ENCODE measurements around the gene MNX1.

Gene MNX1

DNA sequence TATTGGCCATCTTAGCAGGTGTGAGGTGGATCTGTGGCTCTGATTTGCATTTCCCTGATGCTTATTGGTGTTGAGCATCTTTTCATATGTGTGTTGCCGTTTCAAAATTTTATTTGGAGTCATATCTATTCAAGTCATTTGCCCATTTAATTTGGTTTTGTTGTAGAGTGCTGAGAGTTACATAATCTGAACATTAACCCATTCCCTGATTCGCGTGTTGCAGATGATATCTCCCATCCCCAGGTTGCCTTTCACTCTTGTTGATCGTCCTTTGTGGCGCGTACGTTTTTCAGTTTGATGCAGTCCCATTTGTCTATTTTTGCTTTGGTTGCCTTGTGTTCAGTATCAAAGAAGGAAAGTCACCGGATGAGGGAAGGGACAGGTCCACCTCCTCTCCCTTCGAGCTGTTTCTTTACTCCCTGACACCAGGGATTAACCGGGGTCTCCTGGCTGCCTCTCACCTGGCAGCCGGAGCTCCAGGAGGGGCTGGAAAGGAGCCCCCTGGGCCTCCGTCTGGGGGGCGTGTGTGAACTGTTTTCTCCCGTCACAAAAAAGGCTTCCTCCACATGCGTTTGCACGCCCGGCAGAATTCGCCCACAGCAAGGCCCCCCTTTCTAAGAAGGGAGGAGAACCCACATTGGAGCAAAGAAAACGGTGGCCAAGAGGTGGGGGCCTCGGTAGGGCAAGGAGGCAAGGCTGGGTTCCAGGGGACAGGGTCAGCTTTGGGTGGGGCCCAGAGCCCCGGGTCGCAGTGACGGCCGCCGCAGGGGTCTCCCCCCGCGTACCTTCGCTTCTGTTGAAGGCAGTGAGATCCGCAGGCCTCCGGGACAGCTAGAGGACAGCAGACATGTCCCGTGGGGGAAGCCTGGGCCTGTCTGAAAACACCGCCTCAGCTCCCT is 8.3 kb downstream of the MNX1 start:
- no peak for DNase-seq

DNA sequence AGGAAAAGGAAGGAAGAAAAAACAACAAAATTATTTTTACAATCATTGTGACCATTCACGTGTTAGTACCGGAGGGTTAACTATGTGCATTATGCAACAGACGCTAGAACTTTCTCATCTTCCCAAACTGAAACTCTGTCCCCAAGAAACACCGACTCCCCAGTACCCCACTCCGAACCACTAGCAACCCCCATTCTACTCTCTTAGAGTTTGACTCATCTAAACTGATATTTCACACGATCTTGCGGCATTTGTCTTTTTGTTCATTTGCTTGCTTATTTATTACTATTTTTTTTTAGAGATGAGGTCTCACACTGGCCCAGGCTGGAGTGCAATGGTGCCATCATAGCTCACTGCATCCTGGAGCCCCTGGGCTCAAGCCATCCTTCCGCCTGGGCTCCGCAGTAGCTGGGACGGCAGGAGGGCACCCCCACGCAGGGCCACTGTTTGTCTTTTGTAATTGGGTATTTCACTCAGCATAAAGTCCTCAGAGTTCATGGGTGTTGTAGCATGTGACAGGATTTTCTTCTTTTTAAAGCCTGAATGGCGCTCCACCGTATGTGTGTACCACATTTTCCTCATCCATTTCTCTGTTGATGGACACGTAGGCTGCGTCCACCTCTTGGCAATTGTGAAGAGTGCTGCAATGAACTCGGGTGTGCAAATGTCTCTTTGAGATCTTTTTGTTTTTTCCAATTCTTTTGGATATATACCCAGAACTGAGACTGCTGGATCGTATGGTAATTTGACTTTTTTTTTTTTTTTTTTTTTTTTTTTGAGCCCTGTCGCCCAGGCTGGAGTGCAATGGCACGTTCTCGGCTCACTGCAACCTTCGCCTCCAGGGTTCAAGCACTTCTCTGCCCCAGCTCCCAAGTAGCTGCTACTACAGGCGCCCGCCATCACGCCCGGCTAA is 9.5 kb downstream of the MNX1 start:
- DNase-seq: no peak

DNA sequence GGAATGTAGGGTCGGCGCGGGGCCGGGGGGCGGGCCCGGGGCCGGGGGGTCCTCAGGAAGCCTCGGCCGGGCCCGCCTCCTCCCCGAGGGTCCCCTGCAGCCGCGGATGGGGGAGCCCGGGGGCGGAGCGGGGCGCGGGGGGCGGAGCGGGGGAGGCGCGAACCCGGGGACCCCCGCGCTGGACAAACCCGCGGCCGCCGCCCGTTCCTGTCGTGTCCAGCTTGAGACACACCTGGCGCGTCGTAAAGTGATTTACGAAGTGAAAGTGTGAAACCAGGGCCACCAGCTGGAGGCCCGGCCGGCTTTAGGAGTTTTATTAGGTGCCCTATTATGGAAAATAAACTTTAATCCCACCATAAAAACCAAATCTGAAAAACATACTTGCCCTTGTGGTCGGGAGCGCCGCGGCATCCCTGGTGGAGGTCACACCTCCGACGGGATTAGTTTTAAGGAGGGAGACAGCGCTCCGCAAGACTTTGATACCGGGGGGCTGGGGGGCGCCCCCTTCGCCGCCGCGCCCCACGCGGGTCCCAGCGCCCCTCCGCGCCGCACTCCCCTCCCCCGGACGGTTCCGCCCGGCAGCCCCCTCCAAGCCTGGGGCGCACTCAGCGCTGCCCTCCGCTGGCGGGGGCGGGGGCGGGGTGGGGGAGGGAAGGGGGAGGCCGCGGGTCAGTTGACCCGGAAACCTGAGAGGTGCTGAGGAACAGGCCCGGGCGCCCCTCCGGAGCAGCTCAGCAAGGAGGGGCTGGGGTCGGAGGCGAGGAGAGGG is 10.3 kb downstream of the MNX1 start:
- no peak for DNase-seq

DNA sequence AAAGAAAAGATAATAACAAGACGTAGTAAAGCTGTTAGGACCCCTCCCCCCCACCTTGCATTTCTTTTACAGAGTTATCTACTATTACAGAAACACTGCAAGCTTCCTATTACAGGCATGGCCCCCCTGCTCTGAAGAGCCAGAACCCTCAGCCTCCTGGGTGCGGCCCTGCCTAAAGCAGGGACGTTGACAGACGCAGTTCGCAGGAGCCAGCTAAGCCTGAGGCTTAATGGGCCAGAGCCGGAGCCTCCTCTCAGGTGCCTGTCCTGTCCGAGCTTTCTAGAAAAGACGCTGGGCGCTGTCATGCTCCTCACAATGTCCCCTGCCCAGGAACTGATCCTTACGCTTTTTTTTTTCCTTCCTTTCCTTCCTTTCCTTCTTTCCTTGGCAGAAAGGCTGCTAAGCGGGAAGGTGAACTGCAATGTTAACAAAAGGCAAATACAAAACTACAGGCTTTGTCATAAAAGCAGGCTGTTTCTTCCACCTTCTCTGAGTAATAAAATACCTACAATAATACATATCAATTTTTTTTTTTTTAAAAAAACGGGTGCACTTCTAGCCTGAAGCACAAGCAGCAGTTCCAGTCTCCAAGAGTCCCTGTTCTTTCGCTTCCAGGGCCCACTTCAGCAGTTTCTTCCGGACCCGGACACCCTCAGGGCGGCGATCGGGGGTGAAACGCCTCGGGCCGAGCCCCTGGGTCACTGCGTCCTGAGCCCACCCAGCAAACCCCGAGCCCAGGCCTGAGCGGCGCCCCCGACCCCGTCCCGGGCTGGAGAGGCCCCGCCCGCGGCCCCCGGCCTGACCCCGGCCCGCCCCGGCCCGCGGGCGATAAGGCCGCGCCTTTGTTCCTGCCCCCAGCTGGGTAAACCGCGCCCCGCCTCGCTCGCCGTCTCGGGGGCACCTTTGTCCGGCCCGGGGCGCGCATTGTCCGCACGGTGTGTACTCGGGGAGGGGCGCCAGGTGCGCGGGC is 11.2 kb downstream of the MNX1 start:
- no peak for DNase-seq

DNA sequence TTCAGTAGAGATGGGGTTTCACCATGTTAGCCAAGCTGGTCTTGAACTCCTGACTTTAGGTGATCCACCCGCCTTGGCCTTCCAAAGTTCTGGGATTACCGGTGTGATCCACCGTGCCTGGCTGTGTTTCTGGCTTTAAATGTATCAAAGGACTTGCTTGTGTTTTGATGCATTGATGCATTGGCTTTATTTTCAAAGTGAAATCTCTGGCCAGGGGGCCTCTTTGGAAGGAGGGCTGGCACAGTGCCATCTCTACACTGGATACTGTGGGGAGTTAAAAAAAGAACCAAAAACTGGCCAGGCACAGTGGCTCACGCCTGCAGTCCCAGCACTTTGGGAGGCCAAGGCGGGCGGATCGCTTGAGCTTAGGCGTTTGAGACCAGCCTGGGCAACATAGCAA is 16.0 kb downstream of the MNX1 start:
- DNase-seq: no peak

DNA sequence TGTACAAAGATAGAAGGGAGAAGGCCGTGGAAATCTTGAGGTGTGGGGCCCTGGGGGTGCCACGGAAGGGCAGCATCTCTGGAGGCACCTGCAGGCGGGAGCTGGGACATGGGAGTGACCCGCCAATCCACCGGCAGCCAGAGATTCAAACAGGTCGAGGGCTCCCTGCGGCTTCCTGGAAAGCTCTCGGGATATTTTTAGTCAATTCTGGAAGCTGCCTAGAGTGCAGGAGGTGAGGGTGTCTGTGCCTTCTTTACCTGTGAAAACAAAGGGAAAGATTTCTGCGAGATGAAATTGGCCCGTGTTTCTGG is 16.6 kb downstream of the MNX1 start:
- no peak for DNase-seq

DNA sequence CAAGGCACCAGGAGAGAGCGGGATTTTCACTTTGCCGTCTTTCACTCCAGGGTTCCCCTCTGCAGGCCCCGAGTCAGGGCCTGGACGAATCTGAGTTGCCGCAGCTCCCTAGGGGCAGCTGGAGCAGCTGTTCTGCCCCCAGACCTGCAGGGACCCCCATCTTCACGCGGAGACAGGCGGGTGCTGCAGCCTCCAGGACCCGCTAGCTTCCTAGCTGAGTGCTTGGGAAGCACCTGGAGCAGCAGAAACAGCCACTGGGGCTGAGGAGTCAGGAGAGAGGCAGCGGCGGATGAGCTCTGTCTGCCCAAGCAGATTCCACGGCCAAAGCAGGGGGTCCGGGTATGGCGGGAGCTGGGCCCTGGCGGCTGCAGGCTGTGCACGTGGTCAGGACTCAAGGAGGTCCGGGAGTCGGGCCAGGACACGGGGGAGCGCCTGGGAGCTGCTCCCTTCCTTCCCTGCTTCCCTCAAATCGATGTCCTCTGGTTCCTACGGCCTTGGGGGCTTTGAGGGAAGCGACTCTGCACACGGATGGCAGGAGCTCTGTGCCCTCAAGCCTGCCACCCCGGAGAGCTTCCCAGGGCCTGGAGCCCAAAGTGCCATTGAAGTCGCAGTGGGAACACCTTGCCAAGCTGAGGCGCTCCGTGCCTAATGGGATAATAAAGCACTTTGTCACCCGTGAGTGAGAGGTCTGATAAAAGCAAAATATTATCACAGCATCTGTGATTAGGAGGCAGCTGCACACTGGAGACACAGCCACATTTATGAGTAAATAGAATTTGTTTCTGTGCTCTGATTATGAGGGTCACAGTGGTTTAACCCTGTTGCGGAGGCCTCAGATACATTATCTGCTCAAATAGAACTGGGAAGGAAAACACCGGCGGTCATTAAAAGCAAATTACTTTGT is 17.2 kb downstream of the MNX1 start:
- DNase-seq: no peak

DNA sequence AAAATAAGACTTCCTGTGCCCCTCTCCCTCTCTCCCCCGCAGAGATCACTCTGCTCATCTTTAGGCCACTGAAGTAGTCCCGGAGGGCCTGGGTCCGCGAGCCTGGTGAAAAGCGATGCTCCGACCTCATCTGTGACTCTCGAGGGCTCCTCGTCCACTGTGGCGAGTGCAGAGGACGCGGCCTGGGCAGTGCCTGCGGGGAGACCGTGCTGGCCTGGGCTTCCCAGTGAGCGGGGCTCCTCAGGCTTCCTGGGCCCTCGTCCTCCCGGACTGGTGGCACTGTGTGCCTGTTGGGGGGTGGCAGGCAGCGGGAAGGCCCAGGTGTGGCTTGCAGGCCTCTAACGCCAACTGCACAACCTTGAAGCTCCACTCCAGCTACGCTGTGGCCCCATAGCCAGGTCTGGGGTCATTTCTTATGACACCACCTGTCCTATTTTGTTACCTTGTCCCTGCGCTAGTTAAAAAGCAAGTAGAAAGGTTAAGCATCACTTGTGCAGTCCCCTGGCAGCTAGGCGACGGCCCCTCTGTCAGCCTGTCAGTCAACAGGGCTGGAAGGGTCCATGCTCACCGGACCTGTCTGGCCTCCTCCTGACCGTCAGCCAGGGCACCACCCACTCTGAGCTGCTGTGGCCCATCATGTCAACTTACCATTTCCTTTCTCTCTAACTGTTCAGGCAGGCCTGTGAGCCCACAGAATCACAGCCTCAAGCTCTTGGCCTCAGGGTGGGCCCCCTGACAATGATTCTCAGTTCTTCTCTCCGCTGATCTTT is 20.5 kb downstream of the MNX1 start:
- DNase-seq: no peak

DNA sequence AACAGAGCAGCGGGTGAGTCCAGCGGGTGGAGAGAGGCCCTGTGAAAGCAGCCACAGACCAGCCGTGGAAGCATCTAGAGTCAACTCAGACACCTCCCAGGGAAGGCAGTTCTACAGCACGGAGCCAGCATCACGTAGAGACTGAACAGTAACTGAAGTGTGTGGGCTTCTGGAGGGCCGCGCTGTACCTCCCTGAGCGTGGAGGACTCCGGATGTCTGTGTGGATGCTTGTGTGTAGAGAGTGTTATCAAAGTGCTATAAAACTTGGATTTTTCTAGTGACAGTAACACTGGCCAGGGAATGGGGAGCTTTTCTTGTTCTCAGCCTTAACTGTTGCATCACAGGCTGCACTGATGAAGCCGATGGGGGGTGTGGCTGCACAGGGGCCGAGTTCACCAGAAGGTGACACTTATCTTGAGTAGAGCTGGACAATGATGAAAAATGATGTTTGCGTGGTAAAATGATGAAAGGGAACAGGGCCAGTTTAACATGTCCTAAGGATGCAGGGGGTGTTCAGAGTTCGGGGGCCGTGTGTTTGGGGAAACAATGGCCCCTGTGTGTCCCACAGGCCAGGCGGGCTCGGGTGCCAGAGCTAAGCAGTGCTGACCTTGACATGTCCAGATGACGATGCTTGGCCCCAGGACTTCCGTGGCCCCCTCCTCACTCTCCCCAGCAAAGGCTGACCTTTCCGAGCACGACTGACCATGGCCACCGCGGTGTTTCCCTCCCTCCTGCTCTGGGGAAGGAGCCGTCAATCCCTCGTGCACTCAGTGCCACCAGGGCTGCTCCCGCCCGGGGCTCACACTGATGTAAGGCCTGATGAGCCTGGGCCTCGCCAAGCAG is 21.9 kb downstream of the MNX1 start:
- no peak for DNase-seq

DNA sequence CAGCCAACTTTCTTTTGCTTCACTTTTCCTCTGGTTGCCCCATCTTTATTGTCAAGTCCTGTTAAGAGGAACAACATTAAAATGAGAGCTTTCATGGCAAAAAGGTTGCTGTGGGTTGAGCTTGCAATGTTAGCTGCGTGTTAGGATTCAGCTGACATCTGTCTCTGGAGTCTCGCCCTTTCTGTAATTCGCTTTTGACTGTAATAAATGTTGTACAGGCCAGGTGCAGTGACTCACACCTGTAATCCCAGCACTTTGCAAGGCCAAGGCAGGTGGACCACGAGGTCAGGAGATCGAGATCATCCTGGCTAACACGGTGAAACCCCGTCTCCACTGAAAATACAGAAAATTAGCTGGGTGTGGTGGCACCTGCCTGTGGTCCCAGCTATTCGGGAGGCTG is 24.1 kb downstream of the MNX1 start:
- no peak for DNase-seq

DNA sequence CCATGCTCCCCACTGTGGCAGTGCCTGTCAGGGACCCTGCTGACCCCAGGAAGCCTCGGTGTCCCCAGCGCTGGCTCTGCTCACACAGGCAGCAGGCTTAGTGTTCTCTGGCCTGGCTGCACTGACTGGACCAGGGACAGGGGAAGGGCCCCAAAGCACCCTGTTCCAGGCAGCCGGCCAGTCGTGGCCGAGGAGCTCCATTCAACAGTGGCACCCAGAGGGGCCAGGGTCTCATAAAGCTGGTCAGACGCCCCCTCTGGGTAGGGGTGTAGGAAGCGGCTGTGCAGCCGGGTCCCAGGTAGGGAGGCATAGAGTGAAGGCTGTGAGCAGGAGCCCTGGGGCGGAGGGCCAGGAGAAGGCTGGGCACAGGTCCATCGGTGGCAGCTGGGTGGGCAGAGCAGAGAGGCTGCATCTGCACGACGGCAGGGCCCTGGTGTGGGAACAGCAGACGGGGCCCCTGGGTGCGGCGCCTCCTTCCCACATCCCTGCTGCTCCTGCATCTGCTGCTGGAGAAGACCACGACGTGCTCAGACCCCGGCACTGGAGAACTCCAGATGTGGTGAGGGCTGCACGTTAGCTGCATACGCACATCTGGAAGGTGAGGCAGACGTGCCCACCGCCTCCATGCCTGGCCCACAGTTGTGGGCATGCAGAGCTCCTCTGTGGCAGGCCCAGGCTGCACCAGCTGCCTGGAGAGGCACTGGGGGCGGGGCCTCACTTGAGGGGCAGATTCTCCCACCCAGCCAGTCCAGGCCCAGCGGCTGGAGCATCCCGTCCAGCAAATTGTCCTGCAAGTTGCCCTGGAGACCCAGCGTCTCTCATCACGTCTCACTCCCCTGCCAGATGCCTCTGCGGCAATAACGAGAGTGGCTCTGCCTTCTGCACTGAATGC is 25.1 kb downstream of the MNX1 start:
- no peak for DNase-seq

DNA sequence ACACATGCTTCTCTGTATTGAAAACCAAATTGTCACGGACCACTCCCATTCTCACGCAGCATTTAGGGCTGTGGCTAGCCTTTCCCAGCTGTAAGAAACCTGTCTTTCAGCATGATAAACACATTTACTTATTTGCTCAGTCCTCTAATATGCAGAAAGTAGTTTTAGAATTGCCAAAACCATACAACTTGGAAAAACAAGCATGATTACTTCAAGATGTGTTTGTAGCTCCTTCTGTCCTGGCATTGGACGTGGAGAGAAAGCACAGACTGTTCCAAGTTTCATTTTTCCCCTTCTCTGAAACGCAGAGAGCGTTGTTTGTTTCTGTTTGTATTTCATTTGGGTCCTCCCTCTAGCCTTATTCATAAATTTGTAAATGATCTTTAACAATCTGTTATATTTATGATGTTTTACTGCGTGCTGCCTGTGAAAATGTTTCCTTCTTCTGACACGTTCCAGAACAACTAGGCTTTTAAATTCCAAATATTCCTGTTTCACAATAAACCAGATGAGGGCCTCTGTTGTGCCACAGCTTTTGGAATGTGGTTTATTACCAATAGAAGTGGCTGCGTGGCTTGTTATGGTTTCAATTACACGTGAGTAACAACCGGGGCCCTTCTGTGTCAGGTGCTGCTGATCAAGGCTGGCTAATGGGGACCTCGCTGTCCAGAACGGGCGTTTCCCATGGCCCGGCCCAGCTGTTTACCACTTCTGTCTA is 26.1 kb downstream of the MNX1 start:
- no peak for DNase-seq

DNA sequence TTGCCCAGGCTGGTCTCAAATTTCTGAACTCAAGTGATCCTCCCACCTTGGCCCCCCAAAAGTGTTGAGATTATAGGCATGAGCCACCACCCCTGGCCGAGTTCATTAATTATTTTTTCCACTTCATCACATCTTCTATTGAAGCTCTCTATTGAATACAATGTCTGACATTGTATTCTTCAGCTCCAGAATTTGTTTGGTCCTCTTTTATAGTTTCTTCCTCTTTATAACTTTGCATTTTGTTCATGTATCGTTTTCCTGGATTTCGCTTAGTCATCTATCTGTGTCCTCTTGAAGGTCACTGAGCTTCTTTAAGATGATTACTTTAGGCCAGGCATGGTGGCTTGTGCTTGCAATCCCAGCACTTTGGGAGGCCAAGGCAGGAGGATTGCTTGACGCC is 30.8 kb downstream of the MNX1 start:
- DNase-seq: no peak

DNA sequence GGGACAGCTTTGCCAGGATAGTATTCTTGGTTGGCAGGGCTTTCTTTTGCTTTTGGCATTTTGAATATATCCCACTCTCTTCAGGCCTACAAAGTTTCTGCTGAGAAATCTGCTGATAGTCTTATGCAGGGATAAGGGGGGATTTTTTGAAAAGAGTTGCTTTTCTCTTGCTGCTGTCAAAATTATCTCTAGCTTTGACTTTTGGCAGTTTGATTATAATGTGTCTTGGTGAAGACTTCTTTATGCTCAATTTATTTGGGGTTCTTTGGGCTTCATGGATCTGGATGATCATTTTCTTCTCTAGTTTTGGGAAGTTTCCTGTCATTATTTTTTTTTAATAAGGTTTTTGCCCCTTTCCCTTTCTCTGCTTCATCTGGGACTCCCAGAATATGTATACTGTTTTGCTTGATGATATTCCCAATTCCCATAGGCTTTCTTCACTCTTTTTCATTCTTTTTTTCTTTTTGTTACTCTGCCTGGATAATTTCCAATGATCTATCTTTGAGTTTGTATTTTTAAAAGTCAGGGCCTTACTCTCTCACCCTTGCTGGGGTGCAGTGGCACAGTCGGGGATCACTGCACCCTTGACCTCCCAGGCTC is 31.4 kb downstream of the MNX1 start:
- no peak for DNase-seq

DNA sequence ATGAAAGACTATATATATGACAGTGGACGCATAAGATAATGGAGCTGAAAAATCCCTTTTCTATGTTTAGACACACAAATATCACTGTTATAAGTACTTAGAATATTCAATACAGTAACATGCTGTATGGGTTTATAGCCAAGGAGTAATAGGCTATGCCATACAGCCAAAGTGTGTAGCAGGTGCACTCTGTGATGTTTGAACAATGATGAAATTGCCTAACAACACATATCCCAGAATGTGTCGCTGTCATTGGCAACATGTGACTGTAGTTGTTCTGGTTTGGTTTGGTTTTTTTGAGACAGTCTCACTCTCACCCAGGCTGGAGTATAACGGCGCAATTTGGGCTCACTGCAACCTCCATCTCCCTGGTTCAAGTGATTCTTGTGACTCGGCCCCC is 34.8 kb downstream of the MNX1 start:
- no peak for DNase-seq

DNA sequence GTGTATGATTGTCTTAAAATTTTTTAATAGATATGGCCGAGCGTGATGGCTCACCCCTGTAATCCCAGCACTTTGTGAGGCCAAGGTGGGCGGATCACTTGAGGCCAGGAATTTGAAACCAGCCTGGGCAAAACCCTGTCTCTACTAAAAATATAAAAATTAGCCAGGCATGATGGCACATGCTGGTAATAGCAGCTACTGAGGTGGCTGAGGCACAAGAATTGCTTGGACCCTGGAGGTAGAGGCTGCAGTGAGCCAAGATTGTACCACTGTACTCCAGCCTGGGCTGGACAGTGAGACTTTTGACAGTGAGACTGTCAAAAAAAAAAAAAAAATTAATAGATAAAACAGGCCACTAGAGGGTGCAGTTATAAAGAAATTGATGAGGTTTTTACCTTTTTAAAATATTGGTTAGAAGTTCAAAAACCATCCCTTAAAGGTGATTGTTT is 40.5 kb downstream of the MNX1 start:
- DNase-seq: no peak

DNA sequence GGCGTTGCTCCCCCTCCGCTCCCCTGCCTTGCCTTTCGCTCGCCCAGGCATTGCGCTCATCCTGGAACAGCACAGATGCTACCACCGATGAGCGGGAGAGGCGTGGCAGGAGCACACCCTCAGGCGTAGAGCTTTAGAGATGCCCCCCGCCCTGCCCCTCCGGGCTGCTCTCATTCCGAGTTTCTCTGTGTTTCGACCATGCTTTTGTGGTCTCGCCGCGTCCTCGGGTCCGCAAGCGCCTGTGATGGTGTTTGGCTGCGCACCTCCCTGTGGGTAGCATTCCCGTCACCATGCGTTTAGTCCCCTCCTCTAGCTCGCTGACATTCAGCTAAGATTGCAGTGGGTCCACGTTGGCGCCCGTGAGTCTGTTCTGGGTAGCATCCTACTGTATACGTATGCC is 42.3 kb downstream of the MNX1 start:
- DNase-seq: no peak
